Measurements from ENCODE around the gene GLRX.

DNA sequence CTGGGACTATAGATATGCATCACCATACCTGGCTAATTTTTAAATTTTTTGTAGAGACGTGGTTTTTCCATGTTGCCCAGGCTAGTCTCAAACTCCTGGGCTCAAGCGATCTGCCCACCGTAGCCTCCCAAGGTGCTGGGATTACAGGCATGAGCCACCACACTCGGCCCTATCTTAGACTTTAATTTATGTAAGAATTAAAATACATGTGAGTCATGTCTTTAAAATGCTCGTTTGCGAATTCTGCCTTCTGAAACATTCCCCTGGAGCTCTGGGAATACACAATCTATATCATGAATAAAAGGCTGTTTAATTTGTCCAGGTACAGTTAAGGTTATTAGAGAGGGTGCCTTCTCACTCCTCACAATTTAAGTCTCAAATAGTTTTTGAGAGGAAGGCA is 58.6 kb downstream of the GLRX start:
- TF ChIP-seq CTCF (IDR thresholded peaks at IDR 0.05) (no peak), POLR2AphosphoS5 (IDR thresholded peaks at IDR 0.05) (no peak)

Data from gastroesophageal sphincter (tissue), 3 donors.